ENCODE results near the gene TXNIP. TPM values are rescaled to one million over a fixed set of nuclear protein-coding genes. Genes with fewer than 3 reads are reported as not detected.

The TXNIP gene
- total RNA-seq, 2 experiments from 2014 or later = 82.6 to 88.8 TPM

GRCh38 chr1:146007489-146008133 lies 11.2 kb upstream of the TXNIP start:
- no peaks in the 10 kb centered on the region for H3K27me3 Mint-ChIP-seq

GRCh38 chr1:146001709-146002108 lies 5.3 kb upstream of the TXNIP start:
- no peak for DNase-seq
- intact Hi-C loops (cut with micrococcal nuclease) = no loop called here
- H3K27me3 Mint-ChIP-seq = no peaks in the 10 kb centered on the region
- H3K36me3 Mint-ChIP-seq = no peaks in the 10 kb centered on the region
- ChIA-PET CTCF (interaction anchor here (0.6 to 4.5 kb wide), 2 partner anchors 23 to 34 kb away, joined by 3 to 67 read pairs; no protein-coding TSS in a partner anchor), POLR2A (interaction anchor here (0.7 to 4.6 kb wide), 3 partner anchors 11 to 22 kb away, joined by 3 to 23 read pairs (median 3); no protein-coding TSS in a partner anchor)
- H3K4me3 Mint-ChIP-seq = no peak overlapping the region
- peak overlapping the region; percentile 82 for H3K27ac Mint-ChIP-seq
- H3K9me3 Mint-ChIP-seq = no peaks in the 10 kb centered on the region
- peaks cover 69% of the 10 kb centered on the region for H3K4me1 Mint-ChIP-seq (ENCODE audit: low read depth)

More at GRCh38 chr1:146007489-146008133, 11.2 kb upstream of the TXNIP start:
- Mint-ChIP-seq H3K4me3 (no peak overlapping the region), H3K4me1 (ENCODE audit: low read depth) (peaks cover 40% of the 10 kb centered on the region), H3K9me3 (no peaks in the 10 kb centered on the region), H3K36me3 (no peaks in the 10 kb centered on the region), H3K27ac (peak overlapping the region; percentile 76)
- DNase-seq = no peak
- ChIA-PET POLR2A (interaction anchor here (0.6 to 2.4 kb wide), 7 partner anchors 10 to 81 kb away, joined by 3 to 25 read pairs (median 3); partner anchors contain the start of genes ANKRD34A and POLR3GL), CTCF (interaction anchor here (0.6 to 7.5 kb wide), 28 partner anchors 10 to 161 kb away, joined by 3 to 222 read pairs (median 6); partner anchors contain the start of genes ANKRD34A, ANKRD35, HJV and LIX1L)
- intact Hi-C loops (cut with micrococcal nuclease) = loop anchor here (1.0 to 2.0 kb wide), 3 partner anchors 30 to 89 kb away; partner anchors contain the start of genes PEX11B and RBM8A

GRCh38 chr1:145999321-146000024 lies 3.1 kb upstream of the TXNIP start:
- H3K4me3 Mint-ChIP-seq = peak overlapping the region; percentile 63
- DNase-seq = no peak
- H3K27me3 Mint-ChIP-seq = no peaks in the 10 kb centered on the region
- intact Hi-C loops (cut with micrococcal nuclease) = loop anchor here (5.0 kb wide), 2 partner anchors 142 to 172 kb away; partner anchors contain the start of gene PIAS3
- H3K4me1 Mint-ChIP-seq (ENCODE audit: low read depth) = peaks cover 53% of the 10 kb centered on the region
- H3K36me3 Mint-ChIP-seq = peaks cover 17% of the 10 kb centered on the region
- peak overlapping the region; percentile 92 for H3K27ac Mint-ChIP-seq
- CTCF ChIA-PET = interaction anchor here (3.2 to 5.0 kb wide), 2 partner anchors 20 to 36 kb away, joined by 11 to 72 read pairs; partner anchors contain the start of genes ANKRD34A and POLR3GL
- POLR2A ChIA-PET = interaction anchor here (0.8 to 13.2 kb wide), 2 partner anchors 19 to 42 kb away, joined by 5 to 183 read pairs; partner anchors contain the start of gene LIX1L
- no peaks in the 10 kb centered on the region for H3K9me3 Mint-ChIP-seq

GRCh38 chr1:145997718-145998023 lies 1.3 kb upstream of the TXNIP start:
- Mint-ChIP-seq H3K4me1 (ENCODE audit: low read depth) (peaks cover 59% of the 10 kb centered on the region), H3K9me3 (no peaks in the 10 kb centered on the region), H3K4me3 (peak overlapping the region; percentile 88), H3K36me3 (peaks cover 36% of the 10 kb centered on the region), H3K27ac (peak overlapping the region; percentile 92), H3K27me3 (no peaks in the 10 kb centered on the region)
- ChIA-PET POLR2A (interaction anchor here (1.0 to 13.2 kb wide), 6 partner anchors 9 to 74 kb away, joined by 4 to 183 read pairs (median 12); partner anchors contain the start of genes ANKRD34A, POLR3GL and RBM8A), CTCF (interaction anchor here (0.6 to 5.0 kb wide), 6 partner anchors 10 to 174 kb away, joined by 3 to 72 read pairs (median 4); partner anchors contain the start of genes ANKRD34A, POLR3GL and RNF115)
- intact Hi-C loops (cut with micrococcal nuclease) = loop anchor here (1.0 to 5.0 kb wide), 3 partner anchors 79 to 170 kb away; partner anchors contain the start of genes PEX11B and PIAS3
- no peak for DNase-seq

- Mint-ChIP-seq H3K36me3 (peaks cover 38% of the 10 kb centered on the region), H3K4me1 (ENCODE audit: low read depth) (peaks cover 63% of the 10 kb centered on the region), H3K9me3 (no peaks in the 10 kb centered on the region), H3K27me3 (no peaks in the 10 kb centered on the region), H3K4me3 (peak overlapping the region; percentile 88), H3K27ac (peak overlapping the region; percentile 92)
- peak; percentile 69 for DNase-seq
- CTCF ChIA-PET = interaction anchor here (1.1 to 5.0 kb wide), 7 partner anchors 10 to 35 kb away, joined by 3 to 72 read pairs (median 4); partner anchors contain the start of genes ANKRD34A and POLR3GL
- intact Hi-C loops (cut with micrococcal nuclease) = loop anchor here (1.0 to 5.0 kb wide), 3 partner anchors 79 to 170 kb away; partner anchors contain the start of genes PEX11B and PIAS3
- POLR2A ChIA-PET = interaction anchor here (1.0 to 13.2 kb wide), 8 partner anchors 10 to 74 kb away, joined by 3 to 183 read pairs (median 8); partner anchors contain the start of genes ANKRD34A, LIX1L, POLR3GL and RBM8A
Observed at GRCh38 chr1:145997016-145997717, 788 bp upstream of the TXNIP start.

- peak overlapping the region; percentile 88 for H3K4me3 Mint-ChIP-seq
- H3K27ac Mint-ChIP-seq = peak overlapping the region; percentile 92
- H3K9me3 Mint-ChIP-seq = no peaks in the 10 kb centered on the region
- H3K27me3 Mint-ChIP-seq = no peaks in the 10 kb centered on the region
- peaks cover 38% of the 10 kb centered on the region for H3K36me3 Mint-ChIP-seq
- H3K4me1 Mint-ChIP-seq (ENCODE audit: low read depth) = peaks cover 62% of the 10 kb centered on the region
- intact Hi-C loops (cut with micrococcal nuclease) = loop anchor here (1.0 to 5.0 kb wide), 6 partner anchors 16 to 169 kb away; partner anchors contain the start of genes ANKRD34A, LIX1L, PIAS3 and POLR3GL
- CTCF ChIA-PET = interaction anchor here (1.1 to 5.0 kb wide), 4 partner anchors 11 to 37 kb away, joined by 3 to 72 read pairs (median 8); no protein-coding TSS in a partner anchor
- POLR2A ChIA-PET = interaction anchor here (1.2 to 13.2 kb wide), 8 partner anchors 10 to 76 kb away, joined by 3 to 183 read pairs (median 6); partner anchors contain the start of genes ANKRD34A, LIX1L, POLR3GL and RBM8A
- no peak for DNase-seq
Observed at GRCh38 chr1:145995964-145996432, 381 bp downstream of the TXNIP start.

GRCh38 chr1:145995148-145995881 lies 1.1 kb downstream of the TXNIP start:
- no peak for DNase-seq
- ChIA-PET CTCF (interaction anchor here (0.7 to 5.0 kb wide), 4 partner anchors 11 to 68 kb away, joined by 3 to 72 read pairs (median 8); partner anchors contain the start of gene RBM8A), POLR2A (interaction anchor here (1.2 to 13.2 kb wide), 6 partner anchors 12 to 76 kb away, joined by 3 to 183 read pairs (median 8); partner anchors contain the start of genes ANKRD34A, POLR3GL and RBM8A)
- Mint-ChIP-seq H3K27ac (peak overlapping the region; percentile 92), H3K36me3 (peaks cover 38% of the 10 kb centered on the region), H3K27me3 (no peaks in the 10 kb centered on the region), H3K9me3 (no peaks in the 10 kb centered on the region), H3K4me1 (ENCODE audit: low read depth) (peaks cover 69% of the 10 kb centered on the region), H3K4me3 (peak overlapping the region; percentile 88)
- intact Hi-C loops (cut with micrococcal nuclease) = loop anchor here (5.0 kb wide), 2 partner anchors 138 to 168 kb away; partner anchors contain the start of gene PIAS3

- Mint-ChIP-seq H3K27me3 (no peaks in the 10 kb centered on the region), H3K9me3 (no peaks in the 10 kb centered on the region), H3K27ac (peak overlapping the region; percentile 92), H3K4me3 (peak overlapping the region; percentile 88), H3K36me3 (peaks cover 38% of the 10 kb centered on the region), H3K4me1 (ENCODE audit: low read depth) (peaks cover 63% of the 10 kb centered on the region)
- CTCF ChIA-PET = interaction anchor here (1.7 to 5.2 kb wide), 5 partner anchors 10 to 16 kb away, joined by 5 to 72 read pairs (median 13); no protein-coding TSS in a partner anchor
- peak; percentile 74 for DNase-seq
- POLR2A ChIA-PET = interaction anchor here (0.6 to 13.2 kb wide), 5 partner anchors 9 to 75 kb away, joined by 3 to 183 read pairs (median 3); partner anchors contain the start of genes ANKRD34A and POLR3GL
- intact Hi-C loops (cut with micrococcal nuclease) = loop anchor here (5.0 kb wide), 2 partner anchors 137 to 167 kb away; partner anchors contain the start of gene PIAS3
Observed at GRCh38 chr1:145994391-145995120, 1.8 kb downstream of the TXNIP start.

- intact Hi-C loops (cut with micrococcal nuclease) = no loop called here
- H3K9me3 Mint-ChIP-seq = no peaks in the 10 kb centered on the region
- H3K4me3 Mint-ChIP-seq = peak overlapping the region; percentile 88
- H3K27me3 Mint-ChIP-seq = no peaks in the 10 kb centered on the region
- H3K36me3 Mint-ChIP-seq = peaks cover 38% of the 10 kb centered on the region
- peaks cover 57% of the 10 kb centered on the region for H3K4me1 Mint-ChIP-seq (ENCODE audit: low read depth)
- DNase-seq = no peak
- CTCF ChIA-PET = interaction anchor here (1.3 to 5.2 kb wide), 3 partner anchors 12 to 30 kb away, joined by 3 to 43 read pairs (median 13); partner anchors contain the start of gene ANKRD34A
- peak overlapping the region; percentile 92 for H3K27ac Mint-ChIP-seq
- POLR2A ChIA-PET = interaction anchor here (0.6 to 13.2 kb wide), 4 partner anchors 9 to 30 kb away, joined by 3 to 183 read pairs (median 4); partner anchors contain the start of genes ANKRD34A and POLR3GL
Observed at GRCh38 chr1:145993618-145994390, 2.6 kb downstream of the TXNIP start.
